Astrocyte (in vitro differentiated cells and primary cell): ENCODE measurements around the gene EHD1. TPM values are rescaled to one million over a fixed set of nuclear protein-coding genes. Genes with fewer than 3 reads are reported as not detected.
A peak's percentile ranks its signal among the peaks of the same experiment; 100 is the strongest.

Experiments
- DNase-seq: peaks from one replicate; pipeline ENCODE4 v3.0.0-alpha.2; 2010; ENCODE audit warnings: low read depth
- FAIRE-seq: peaks from 2 replicates; lab custom pipeline; 2011; peaks lifted over from hg19 to GRCh38; lab: Jason Lieb, UNC
- H2AFZ ChIP-seq: 2 replicates; pipeline ENCODE4 v1.6.0; 2012; ENCODE audit warnings: low read depth, low read length, inconsistent platforms
- H3K27ac ChIP-seq: 2 replicates; pipeline ENCODE4 v1.5.1; 2011; ENCODE audit warnings: low read depth, low read length, inconsistent platforms
- H3K27me3 ChIP-seq: 2 replicates; pipeline ENCODE4 v1.6.0; 2011; ENCODE audit warnings: low read length, inconsistent platforms; ENCODE audit not compliant: insufficient read depth
- H3K36me3 ChIP-seq: 2 replicates; pipeline ENCODE4 v1.5.1; 2011; ENCODE audit warnings: low read length, inconsistent platforms; ENCODE audit not compliant: insufficient read depth
- H3K4me1 ChIP-seq: 2 replicates; pipeline ENCODE4 v1.5.1; 2011; ENCODE audit warnings: low read length, inconsistent platforms; ENCODE audit not compliant: insufficient read depth
- H3K4me2 ChIP-seq: 2 replicates; pipeline ENCODE4 v1.6.0; 2012; ENCODE audit warnings: low read length, inconsistent platforms
- H3K4me3 ChIP-seq: 2 replicates; pipeline ENCODE4 v1.5.1; 2011; ENCODE audit warnings: low read depth, mild to moderate bottlenecking, low read length, inconsistent platforms; ENCODE audit not compliant: insufficient read depth
- H3K79me2 ChIP-seq: 2 replicates; pipeline ENCODE4 v1.6.0; 2012; ENCODE audit warnings: mild to moderate bottlenecking, low read length, inconsistent platforms; ENCODE audit not compliant: insufficient read depth
- H3K9ac ChIP-seq: 2 replicates; pipeline ENCODE4 v1.6.0; 2012; ENCODE audit warnings: mild to moderate bottlenecking, low read length, inconsistent platforms
- H3K9me3 ChIP-seq: 2 replicates; pipeline ENCODE4 v1.5.1; 2012; ENCODE audit warnings: low read depth, mild to moderate bottlenecking, low read length, inconsistent platforms; ENCODE audit not compliant: insufficient read depth
- H4K20me1 ChIP-seq: 2 replicates; pipeline ENCODE4 v1.6.0; 2012; ENCODE audit warnings: low read length, inconsistent platforms; ENCODE audit not compliant: insufficient read depth
- H3K27ac Mint-ChIP-seq: one replicate; pipeline ENCODE4 v1.8.0; 2021; ENCODE audit warnings: mild to moderate bottlenecking, mixed read lengths; ENCODE audit not compliant: unreplicated experiment
- H3K27me3 Mint-ChIP-seq: one replicate; pipeline ENCODE4 v1.8.0; 2021; ENCODE audit warnings: low read depth, mixed read lengths; ENCODE audit not compliant: unreplicated experiment
- H3K36me3 Mint-ChIP-seq: one replicate; pipeline ENCODE4 v1.8.0; 2021; ENCODE audit warnings: low read depth, mixed read lengths; ENCODE audit not compliant: unreplicated experiment
- H3K4me1 Mint-ChIP-seq: one replicate; pipeline ENCODE4 v1.8.0; 2021; ENCODE audit warnings: low read depth, mixed read lengths; ENCODE audit not compliant: unreplicated experiment
- H3K4me3 Mint-ChIP-seq: one replicate; pipeline ENCODE4 v1.8.0; 2021; ENCODE audit warnings: mild to moderate bottlenecking, moderate library complexity, mixed read lengths; ENCODE audit not compliant: unreplicated experiment
- H3K9me3 Mint-ChIP-seq: one replicate; pipeline ENCODE4 v1.8.0; 2021; ENCODE audit warnings: mild to moderate bottlenecking, mixed read lengths; ENCODE audit not compliant: unreplicated experiment
- EZH2 ChIP-seq: IDR thresholded peaks from 2 replicates; pipeline ENCODE4 v1.6.1; 2012; ENCODE audit warnings: mild to moderate bottlenecking, low read length, inconsistent platforms; ENCODE audit not compliant: insufficient read depth
- total RNA-seq: library from RNA; stranded (reverse); gene quantifications from 2 replicates; pipeline ENCODE4 v1.2.1, GENCODE V29; 2021
- TF ChIP-seq, protein P1 (sequence below): IDR thresholded peaks from 2 replicates; pipeline ENCODE4 v1.5.1; 2011; ENCODE audit warnings: low read depth, mild to moderate bottlenecking, inconsistent platforms, low read length, moderate library complexity; ENCODE audit not compliant: insufficient read depth

The EHD1 gene
- total RNA-seq, 1 donor from 2014 or later: 201 TPM

DNA sequence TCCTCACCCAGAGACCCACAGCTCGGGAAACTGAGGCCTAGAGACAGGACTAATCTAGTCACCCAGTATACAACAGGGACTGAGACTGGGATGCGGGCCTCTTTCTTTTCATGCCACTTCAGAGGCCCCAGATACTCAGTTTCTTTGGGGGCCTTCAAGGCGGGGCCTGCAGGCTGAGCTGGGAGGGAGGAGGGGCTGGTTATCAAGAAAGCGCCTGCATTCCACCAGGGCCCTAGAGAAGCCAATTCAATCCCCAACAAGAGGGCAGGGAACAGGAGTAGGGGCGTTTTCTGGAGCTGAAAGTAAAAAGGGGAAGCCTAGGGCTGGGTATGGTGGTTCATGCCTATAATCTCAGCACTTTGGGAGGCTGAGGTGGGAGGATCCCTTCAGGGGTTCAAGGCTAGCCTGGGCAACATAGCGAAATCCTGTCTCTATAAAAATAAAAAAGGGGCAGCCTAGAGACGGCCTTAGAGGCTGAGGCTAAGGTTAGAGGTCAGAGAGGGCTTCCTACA, 37.0 kb upstream of the EHD1 start:
- no peak for DNase-seq
- no peak for TF ChIP-seq EZH2
- TF ChIP-seq, protein P1, sequence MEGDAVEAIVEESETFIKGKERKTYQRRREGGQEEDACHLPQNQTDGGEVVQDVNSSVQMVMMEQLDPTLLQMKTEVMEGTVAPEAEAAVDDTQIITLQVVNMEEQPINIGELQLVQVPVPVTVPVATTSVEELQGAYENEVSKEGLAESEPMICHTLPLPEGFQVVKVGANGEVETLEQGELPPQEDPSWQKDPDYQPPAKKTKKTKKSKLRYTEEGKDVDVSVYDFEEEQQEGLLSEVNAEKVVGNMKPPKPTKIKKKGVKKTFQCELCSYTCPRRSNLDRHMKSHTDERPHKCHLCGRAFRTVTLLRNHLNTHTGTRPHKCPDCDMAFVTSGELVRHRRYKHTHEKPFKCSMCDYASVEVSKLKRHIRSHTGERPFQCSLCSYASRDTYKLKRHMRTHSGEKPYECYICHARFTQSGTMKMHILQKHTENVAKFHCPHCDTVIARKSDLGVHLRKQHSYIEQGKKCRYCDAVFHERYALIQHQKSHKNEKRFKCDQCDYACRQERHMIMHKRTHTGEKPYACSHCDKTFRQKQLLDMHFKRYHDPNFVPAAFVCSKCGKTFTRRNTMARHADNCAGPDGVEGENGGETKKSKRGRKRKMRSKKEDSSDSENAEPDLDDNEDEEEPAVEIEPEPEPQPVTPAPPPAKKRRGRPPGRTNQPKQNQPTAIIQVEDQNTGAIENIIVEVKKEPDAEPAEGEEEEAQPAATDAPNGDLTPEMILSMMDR: no peak
- no peak overlapping the region for H3K27ac Mint-ChIP-seq
- H3K36me3 Mint-ChIP-seq: peaks cover 8% of the 10 kb centered on the region
- peak overlapping the region; percentile 94 for H3K4me3 Mint-ChIP-seq
- no peaks in the 10 kb centered on the region for H3K9me3 Mint-ChIP-seq
- H3K27me3 Mint-ChIP-seq: no peaks in the 10 kb centered on the region
- Histone ChIP-seq H3K79me2 (peaks cover 21% of the 10 kb centered on the region), H3K4me3 (no peak overlapping the region), H3K36me3 (peaks cover 2% of the 10 kb centered on the region), H3K9ac (peak overlapping the region; percentile 95), H3K4me2 (peak overlapping the region; percentile 96), H4K20me1 (no peaks in the 10 kb centered on the region), H3K27ac (no peak overlapping the region), H3K9me3 (no peaks in the 10 kb centered on the region), H3K27me3 (no peaks in the 10 kb centered on the region), H2AFZ (no peak overlapping the region), H3K4me1 (peaks cover 18% of the 10 kb centered on the region)
- peaks cover 10% of the 10 kb centered on the region for H3K4me1 Mint-ChIP-seq
- no peak for FAIRE-seq

DNA sequence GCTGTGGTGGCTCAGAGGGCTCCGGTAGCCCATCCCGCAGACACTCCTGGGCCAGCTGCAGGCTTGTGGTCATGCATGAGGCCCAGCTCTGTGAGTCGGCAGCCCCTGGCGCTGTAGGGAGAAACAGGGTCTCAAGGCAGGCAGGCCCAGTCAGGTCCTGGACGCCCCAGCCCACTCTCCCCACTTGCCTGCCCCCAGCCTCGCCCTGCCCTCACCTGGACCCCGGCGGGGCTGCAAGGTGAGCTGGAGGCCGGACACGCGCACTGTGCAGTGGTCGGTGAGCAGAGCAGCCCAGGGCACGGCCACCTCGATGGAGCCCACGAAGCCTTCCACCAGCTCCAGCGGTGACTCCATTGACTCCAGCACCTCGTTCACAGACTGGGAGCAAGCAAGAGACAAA, 35.7 kb upstream of the EHD1 start:
- no peaks in the 10 kb centered on the region for H3K9me3 Mint-ChIP-seq
- FAIRE-seq (no peak), DNase-seq (no peak)
- Histone ChIP-seq H3K36me3 (peaks cover 2% of the 10 kb centered on the region), H3K4me2 (no peak overlapping the region), H3K9ac (no peak overlapping the region), H4K20me1 (no peaks in the 10 kb centered on the region), H3K4me1 (peaks cover 18% of the 10 kb centered on the region), H3K79me2 (peaks cover 21% of the 10 kb centered on the region), H3K27ac (no peak overlapping the region), H3K9me3 (no peaks in the 10 kb centered on the region), H2AFZ (no peak overlapping the region), H3K27me3 (no peaks in the 10 kb centered on the region), H3K4me3 (no peak overlapping the region)
- H3K4me3 Mint-ChIP-seq: no peak overlapping the region
- H3K36me3 Mint-ChIP-seq: peaks cover 8% of the 10 kb centered on the region
- TF ChIP-seq, protein P1: no peak
- peaks cover 10% of the 10 kb centered on the region for H3K4me1 Mint-ChIP-seq
- H3K27me3 Mint-ChIP-seq: no peaks in the 10 kb centered on the region
- no peak overlapping the region for H3K27ac Mint-ChIP-seq

DNA sequence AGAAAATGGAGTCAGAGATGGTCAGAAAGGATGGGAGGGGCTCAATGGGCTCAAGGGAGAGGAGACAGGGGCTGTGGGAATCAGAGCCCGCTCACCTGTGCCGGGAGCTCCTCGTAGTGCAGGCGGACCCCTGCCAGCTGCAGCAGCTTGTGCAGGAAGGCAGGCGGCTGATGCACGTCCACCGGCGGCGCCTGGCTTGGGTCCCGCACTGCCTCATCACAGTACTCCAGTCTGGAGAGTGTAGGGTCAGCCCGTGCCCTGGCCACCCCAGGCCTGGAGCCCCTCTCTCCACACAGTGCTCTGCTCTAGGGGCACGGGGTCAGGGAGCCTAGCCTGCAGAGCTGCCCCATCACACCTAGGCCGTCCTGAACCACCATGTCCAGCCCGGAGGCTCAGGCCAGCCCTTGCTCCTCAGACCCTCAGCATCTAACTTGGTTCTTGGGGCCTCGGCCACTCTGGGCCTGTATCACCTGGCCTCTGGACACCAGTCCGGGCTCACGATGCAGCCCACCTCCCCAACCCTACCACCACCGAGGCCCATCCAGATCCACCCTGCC, 34.8 kb upstream of the EHD1 start:
- Mint-ChIP-seq H3K27me3 (no peaks in the 10 kb centered on the region), H3K4me3 (no peak overlapping the region), H3K4me1 (peaks cover 10% of the 10 kb centered on the region), H3K9me3 (no peaks in the 10 kb centered on the region), H3K36me3 (peaks cover 10% of the 10 kb centered on the region), H3K27ac (no peak overlapping the region)
- H3K79me2 ChIP-seq: peaks cover 21% of the 10 kb centered on the region
- no peak for DNase-seq
- no peak overlapping the region for H3K4me3 ChIP-seq
- H3K36me3 ChIP-seq: peaks cover 2% of the 10 kb centered on the region
- no peak overlapping the region for H2AFZ ChIP-seq
- H3K9ac ChIP-seq: no peak overlapping the region
- H3K4me1 ChIP-seq: peaks cover 17% of the 10 kb centered on the region
- no peak for FAIRE-seq
- H3K9me3 ChIP-seq: no peaks in the 10 kb centered on the region
- H3K27ac ChIP-seq: no peak overlapping the region
- no peaks in the 10 kb centered on the region for H3K27me3 ChIP-seq
- no peak overlapping the region for H3K4me2 ChIP-seq
- H4K20me1 ChIP-seq: no peaks in the 10 kb centered on the region
- no peak for TF ChIP-seq EZH2
- TF ChIP-seq, protein P1: no peak
